Bronchial epithelial cell (primary cell): ENCODE measurements around the gene DGKZ. TPM values are rescaled to one million over a fixed set of nuclear protein-coding genes. Genes with fewer than 3 reads are reported as not detected.

Source experiments
- DNase-seq: peaks from one replicate; pipeline ENCODE4 v3.0.0-alpha.2; 2010; ENCODE audit warnings: low read depth
- FAIRE-seq: peaks from 2 replicates; lab custom pipeline; 2011; peaks lifted over from hg19 to GRCh38; lab: Jason Lieb, UNC
- H3K27me3 ChIP-seq: 2 replicates; pipeline ENCODE4 v1.5.1; 2011; ENCODE audit warnings: low read length; ENCODE audit not compliant: control insufficient read depth, insufficient read depth
- H3K36me3 ChIP-seq: 2 replicates; pipeline ENCODE4 v1.5.1; 2011; ENCODE audit warnings: low read length; ENCODE audit not compliant: control insufficient read depth, insufficient read depth
- H3K4me3 ChIP-seq: 2 replicates; pipeline ENCODE4 v1.5.1; 2011; ENCODE audit warnings: mild to moderate bottlenecking, low read depth, low read length, control low read depth
- total RNA-seq: library from RNA; depleted of rRNA; stranded (reverse); fragments of >200 nt; gene quantifications from 2 replicates; pipeline ENCODE4 v1.2.1, GENCODE V29; 2014
- TF ChIP-seq, protein P1 (sequence below): IDR thresholded peaks from 2 replicates; pipeline ENCODE4 v1.5.1; 2011; ENCODE audit warnings: mild to moderate bottlenecking, moderate library complexity, low read length, control low read depth, inconsistent platforms; ENCODE audit not compliant: insufficient read depth, severe bottlenecking

DGKZ gene
- total RNA-seq, 1 donor from 2014 or later, result 30.5 TPM

DNA sequence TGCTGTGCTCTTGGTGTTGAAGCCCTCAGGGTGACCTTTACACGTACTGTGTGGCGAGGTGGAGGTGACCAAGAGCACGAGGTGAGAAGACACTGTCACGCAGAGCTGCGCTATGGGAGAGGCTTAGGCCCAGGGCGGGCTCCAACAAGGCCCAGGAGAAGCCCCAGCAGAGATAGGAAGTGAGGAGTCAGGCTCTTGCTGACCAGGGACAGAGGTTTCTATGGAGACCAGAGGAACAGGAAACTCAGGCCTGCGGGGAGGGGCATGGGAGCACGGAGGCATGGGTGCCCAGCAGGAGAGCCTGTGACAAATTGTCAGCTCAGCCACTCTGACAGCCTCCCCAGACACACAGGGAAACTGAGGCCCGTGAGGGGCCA, 15.8 kb downstream of the DGKZ start:
- H3K36me3 ChIP-seq, result peaks cover 4% of the 10 kb centered on the region
- no peak for FAIRE-seq
- no peaks in the 10 kb centered on the region for H3K27me3 ChIP-seq
- no peak overlapping the region for H3K4me3 ChIP-seq
- DNase-seq, result peak; percentile 61
- TF ChIP-seq, protein P1, sequence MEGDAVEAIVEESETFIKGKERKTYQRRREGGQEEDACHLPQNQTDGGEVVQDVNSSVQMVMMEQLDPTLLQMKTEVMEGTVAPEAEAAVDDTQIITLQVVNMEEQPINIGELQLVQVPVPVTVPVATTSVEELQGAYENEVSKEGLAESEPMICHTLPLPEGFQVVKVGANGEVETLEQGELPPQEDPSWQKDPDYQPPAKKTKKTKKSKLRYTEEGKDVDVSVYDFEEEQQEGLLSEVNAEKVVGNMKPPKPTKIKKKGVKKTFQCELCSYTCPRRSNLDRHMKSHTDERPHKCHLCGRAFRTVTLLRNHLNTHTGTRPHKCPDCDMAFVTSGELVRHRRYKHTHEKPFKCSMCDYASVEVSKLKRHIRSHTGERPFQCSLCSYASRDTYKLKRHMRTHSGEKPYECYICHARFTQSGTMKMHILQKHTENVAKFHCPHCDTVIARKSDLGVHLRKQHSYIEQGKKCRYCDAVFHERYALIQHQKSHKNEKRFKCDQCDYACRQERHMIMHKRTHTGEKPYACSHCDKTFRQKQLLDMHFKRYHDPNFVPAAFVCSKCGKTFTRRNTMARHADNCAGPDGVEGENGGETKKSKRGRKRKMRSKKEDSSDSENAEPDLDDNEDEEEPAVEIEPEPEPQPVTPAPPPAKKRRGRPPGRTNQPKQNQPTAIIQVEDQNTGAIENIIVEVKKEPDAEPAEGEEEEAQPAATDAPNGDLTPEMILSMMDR, result no peak

DNA sequence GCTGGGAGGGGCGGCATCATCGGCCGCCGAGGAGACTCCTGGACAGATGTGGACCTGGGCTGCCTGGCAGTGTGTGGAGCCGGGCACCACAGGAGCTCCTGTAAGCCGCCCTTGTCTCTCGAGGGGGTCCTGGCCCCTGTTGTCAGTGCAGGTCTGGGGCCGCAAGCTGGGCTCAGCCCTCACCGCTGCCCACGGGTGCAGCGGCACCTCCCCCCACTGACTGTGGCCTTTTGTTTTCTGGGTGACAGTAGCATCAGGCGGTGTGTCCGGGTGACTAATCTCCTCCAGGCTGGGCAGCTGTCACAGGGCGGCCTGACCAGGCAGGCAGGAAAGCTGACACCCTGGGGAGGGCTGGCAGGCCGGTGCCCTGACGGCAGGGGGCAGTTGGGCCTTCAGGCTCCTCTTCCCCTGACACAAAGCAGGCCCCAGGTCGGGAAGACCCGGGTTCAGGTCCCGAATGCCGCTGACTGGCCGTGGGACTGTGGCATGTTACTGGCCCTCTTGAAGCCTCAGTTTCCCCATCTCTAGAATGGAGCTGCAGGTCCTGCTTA, 16.3 kb downstream of the DGKZ start:
- FAIRE-seq, result no peak
- H3K4me3 ChIP-seq, result no peak overlapping the region
- TF ChIP-seq, protein P1, result peak; percentile 54
- H3K27me3 ChIP-seq, result no peaks in the 10 kb centered on the region
- peaks cover 8% of the 10 kb centered on the region for H3K36me3 ChIP-seq
- DNase-seq, result peak; percentile 69

DNA sequence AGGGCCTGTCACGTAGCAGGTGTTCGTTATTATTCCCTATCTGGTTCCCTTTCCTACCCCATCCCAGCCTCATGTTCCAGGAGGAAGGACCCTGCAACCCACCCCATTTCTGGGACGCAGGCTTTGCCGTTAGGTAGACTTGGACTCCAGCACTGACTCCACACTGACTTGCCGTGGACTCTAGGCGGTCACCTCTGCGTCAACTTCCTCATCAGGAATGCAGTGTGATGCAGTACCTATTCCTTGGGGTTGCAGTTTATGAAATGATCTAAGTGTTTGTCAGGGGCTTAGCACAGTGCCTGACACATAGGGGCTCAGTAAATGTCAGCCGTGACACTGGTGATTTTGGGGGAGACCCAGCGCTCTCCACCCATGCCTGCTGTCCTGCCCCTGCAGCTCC, 16.8 kb downstream of the DGKZ start:
- no peak for FAIRE-seq
- TF ChIP-seq, protein P1, result no peak
- no peaks in the 10 kb centered on the region for H3K27me3 ChIP-seq
- no peak overlapping the region for H3K4me3 ChIP-seq
- DNase-seq, result no peak
- H3K36me3 ChIP-seq, result peaks cover 11% of the 10 kb centered on the region

DNA sequence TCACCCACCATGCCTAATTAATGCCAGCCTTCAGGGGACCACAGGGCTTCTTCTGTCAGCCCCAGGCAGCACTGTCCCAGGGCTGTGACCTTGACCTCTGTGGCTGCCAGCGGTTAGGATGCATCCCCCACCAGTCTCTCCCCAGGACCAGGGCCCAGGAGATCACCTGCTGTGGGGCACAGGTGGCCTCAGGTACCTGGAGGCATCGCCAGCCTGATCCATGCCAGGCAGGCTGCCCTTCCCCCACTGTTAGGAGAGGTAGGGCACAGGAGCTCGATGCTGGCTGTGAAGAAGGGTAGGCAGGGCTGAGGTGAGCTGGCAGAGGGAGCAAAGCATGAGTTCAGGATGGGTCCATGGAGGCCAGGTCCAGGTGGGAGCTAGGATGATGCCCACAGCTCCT, 17.5 kb downstream of the DGKZ start:
- FAIRE-seq, result no peak
- Histone ChIP-seq H3K4me3 (no peak overlapping the region), H3K27me3 (no peaks in the 10 kb centered on the region), H3K36me3 (peaks cover 13% of the 10 kb centered on the region)
- TF ChIP-seq, protein P1, result no peak
- no peak for DNase-seq

DNA sequence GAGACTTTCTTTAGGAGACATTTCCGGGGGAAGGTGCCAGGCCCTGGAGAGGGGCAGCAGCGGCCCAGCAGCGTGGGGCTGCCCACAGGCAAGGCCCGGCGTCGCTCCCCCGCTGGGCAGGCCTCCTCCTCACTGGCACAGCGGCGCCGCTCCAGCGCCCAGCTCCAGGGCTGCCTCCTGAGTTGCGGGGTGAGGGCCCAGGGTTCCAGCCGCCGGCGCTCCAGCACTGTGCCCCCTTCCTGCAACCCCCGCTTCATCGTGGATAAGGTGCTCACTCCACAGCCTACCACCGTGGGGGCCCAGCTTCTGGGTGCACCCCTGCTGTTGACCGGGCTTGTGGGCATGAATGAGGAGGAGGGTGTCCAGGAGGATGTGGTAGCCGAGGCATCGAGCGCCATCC, 19.0 kb downstream of the DGKZ start:
- TF ChIP-seq, protein P1, result no peak
- peaks cover 18% of the 10 kb centered on the region for H3K36me3 ChIP-seq
- DNase-seq (no peak), FAIRE-seq (no peak)
- H3K4me3 ChIP-seq, result no peak overlapping the region
- no peaks in the 10 kb centered on the region for H3K27me3 ChIP-seq

DNA sequence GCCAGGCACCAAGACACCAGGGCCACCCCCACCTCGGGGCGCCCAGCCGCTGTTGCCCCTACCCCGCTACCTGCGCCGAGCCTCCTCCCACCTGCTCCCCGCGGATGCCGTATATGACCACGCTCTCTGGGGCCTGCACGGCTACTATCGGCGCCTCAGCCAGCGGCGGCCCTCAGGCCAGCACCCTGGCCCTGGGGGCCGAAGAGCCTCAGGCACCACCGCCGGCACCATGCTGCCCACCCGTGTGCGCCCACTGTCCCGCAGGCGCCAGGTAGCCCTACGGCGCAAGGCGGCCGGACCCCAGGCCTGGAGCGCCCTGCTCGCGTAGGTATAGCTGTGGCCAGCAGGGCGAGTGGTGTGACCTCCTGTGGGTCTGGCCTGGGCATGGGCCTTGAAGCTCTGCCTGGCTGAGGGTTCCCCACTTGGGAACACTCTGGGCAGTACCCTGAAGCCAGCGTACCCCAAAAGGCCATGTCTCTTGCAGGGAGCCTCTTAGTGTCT, 19.4 kb downstream of the DGKZ start:
- DNase-seq (no peak), FAIRE-seq (no peak)
- TF ChIP-seq, protein P1, result no peak
- Histone ChIP-seq H3K36me3 (peaks cover 20% of the 10 kb centered on the region), H3K4me3 (no peak overlapping the region), H3K27me3 (no peaks in the 10 kb centered on the region)
